ENCODE data around the gene PDGFRB.

- TF ChIP-seq, protein P1, sequence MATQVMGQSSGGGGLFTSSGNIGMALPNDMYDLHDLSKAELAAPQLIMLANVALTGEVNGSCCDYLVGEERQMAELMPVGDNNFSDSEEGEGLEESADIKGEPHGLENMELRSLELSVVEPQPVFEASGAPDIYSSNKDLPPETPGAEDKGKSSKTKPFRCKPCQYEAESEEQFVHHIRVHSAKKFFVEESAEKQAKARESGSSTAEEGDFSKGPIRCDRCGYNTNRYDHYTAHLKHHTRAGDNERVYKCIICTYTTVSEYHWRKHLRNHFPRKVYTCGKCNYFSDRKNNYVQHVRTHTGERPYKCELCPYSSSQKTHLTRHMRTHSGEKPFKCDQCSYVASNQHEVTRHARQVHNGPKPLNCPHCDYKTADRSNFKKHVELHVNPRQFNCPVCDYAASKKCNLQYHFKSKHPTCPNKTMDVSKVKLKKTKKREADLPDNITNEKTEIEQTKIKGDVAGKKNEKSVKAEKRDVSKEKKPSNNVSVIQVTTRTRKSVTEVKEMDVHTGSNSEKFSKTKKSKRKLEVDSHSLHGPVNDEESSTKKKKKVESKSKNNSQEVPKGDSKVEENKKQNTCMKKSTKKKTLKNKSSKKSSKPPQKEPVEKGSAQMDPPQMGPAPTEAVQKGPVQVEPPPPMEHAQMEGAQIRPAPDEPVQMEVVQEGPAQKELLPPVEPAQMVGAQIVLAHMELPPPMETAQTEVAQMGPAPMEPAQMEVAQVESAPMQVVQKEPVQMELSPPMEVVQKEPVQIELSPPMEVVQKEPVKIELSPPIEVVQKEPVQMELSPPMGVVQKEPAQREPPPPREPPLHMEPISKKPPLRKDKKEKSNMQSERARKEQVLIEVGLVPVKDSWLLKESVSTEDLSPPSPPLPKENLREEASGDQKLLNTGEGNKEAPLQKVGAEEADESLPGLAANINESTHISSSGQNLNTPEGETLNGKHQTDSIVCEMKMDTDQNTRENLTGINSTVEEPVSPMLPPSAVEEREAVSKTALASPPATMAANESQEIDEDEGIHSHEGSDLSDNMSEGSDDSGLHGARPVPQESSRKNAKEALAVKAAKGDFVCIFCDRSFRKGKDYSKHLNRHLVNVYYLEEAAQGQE (IDR thresholded peaks at IDR 0.05; ENCODE audit: insufficient read depth in 1 of 2, low read depth in 2 of 2, low read length in 1 of 2) = no peak
- no peak for TF ChIP-seq POLR2AphosphoS5 (IDR thresholded peaks at IDR 0.05; ENCODE audit: low read depth, low read length)
- no peak for TF ChIP-seq CTCF (IDR thresholded peaks at IDR 0.05)
Observed at GRCh38 chr5:150082374-150082773, 73.3 kb downstream of the PDGFRB start.
